Measurements from ENCODE around the gene MRPS26.

GRCh38 chr20:3031524-3032147 is 14.2 kb upstream of the MRPS26 start:
- TF ChIP-seq POLR2A (IDR thresholded peaks at IDR 0.05) (no peak), CTCF (IDR thresholded peaks at IDR 0.05) (no peak)

Measured in prostate gland (tissue), 2 donors.